Right lung (tissue), 5 donors: Measurements from ENCODE around the gene PHF21A. TPM values are rescaled to one million over a fixed set of nuclear protein-coding genes. Genes with fewer than 3 reads are reported as not detected.
"Not testable (repeated sequence)": the region's sequence is repeated elsewhere in the genome, so short reads cannot be mapped to it uniquely, and the experiment has no call there.

Source experiments
- DNase-seq, 2 donors: peaks; one replicate each; pipeline ENCODE4 v3.0.0-alpha.2; 2013
- polyA plus RNA-seq, 5 donors: library from polyadenylated mRNA; unstranded; fragments of 120-200 nt; gene quantifications; one replicate each; pipeline versions ENCODE4 v1.2.1 to v1.2.3, GENCODE V29; 2013; ENCODE audit warnings: inconsistent platforms in 1 of 5, low replicate concordance in 1 of 5; ENCODE audit not compliant: insufficient read length in 5 of 5, insufficient read depth in 1 of 5

Gene PHF21A
- polyA plus RNA-seq, 5 donors = 51.5 to 68.4 (median 64.1) TPM

- DNase-seq = no peak
These were observed 216.8 kb downstream of the PHF21A start for GRCh38 chr11:45904309-45904915.

- no peak for DNase-seq
These were observed 218.5 kb downstream of the PHF21A start for GRCh38 chr11:45902452-45903380.

- DNase-seq = no peak
These were observed 219.6 kb downstream of the PHF21A start for GRCh38 chr11:45901626-45902025.

- DNase-seq = no peak
These were observed 220.2 kb downstream of the PHF21A start for GRCh38 chr11:45900916-45901617.

- not testable (repeated sequence) for DNase-seq
These were observed 221.0 kb downstream of the PHF21A start for GRCh38 chr11:45900175-45900800.

GRCh38 chr11:45899448-45900174 lies 221.6 kb downstream of the PHF21A start:
- DNase-seq = peak; percentile 87

- no peak for DNase-seq
These were observed 222.2 kb downstream of the PHF21A start for GRCh38 chr11:45899086-45899447.

GRCh38 chr11:45897556-45897955 lies 223.7 kb downstream of the PHF21A start:
- DNase-seq = no peak

- no peak for DNase-seq
These were observed 224.8 kb downstream of the PHF21A start for GRCh38 chr11:45896422-45896984.

- DNase-seq = no peak
These were observed 225.5 kb downstream of the PHF21A start for GRCh38 chr11:45895553-45896259.

GRCh38 chr11:45894555-45895247 lies 226.6 kb downstream of the PHF21A start:
- no peak for DNase-seq

GRCh38 chr11:45892856-45893255 lies 228.4 kb downstream of the PHF21A start:
- DNase-seq = no peak

- no peak for DNase-seq
These were observed 230.2 kb downstream of the PHF21A start for GRCh38 chr11:45890886-45891550.

GRCh38 chr11:45889966-45890365 lies 231.3 kb downstream of the PHF21A start:
- no peak for DNase-seq

- no peak for DNase-seq
These were observed 231.7 kb downstream of the PHF21A start for GRCh38 chr11:45889555-45889954.

GRCh38 chr11:45887587-45887986 lies 233.7 kb downstream of the PHF21A start:
- no peak for DNase-seq

GRCh38 chr11:45886816-45887520 lies 234.3 kb downstream of the PHF21A start:
- DNase-seq = no peak

- no peak for DNase-seq
These were observed 235.1 kb downstream of the PHF21A start for GRCh38 chr11:45885921-45886721.
